GM19240 (cell line): Measurements from ENCODE around the gene NCF4.
A peak's percentile ranks its signal among the peaks of the same experiment; 100 is the strongest.

ENCODE experiments used
- DNase-seq: peaks from one replicate; pipeline ENCODE4 v3.0.0; 2011; ENCODE audit warnings: low spot score; ENCODE audit not compliant: insufficient read length

The NCF4 gene

GRCh38 chr22:36860821-36861659, at the start of gene NCF4:
Gene NCF4 (plus strand): TSS chr22:36861006. CDS start chr22:36861172, 166 bp downstream.
- peak; percentile 87 for DNase-seq

- DNase-seq = no peak
Measured at GRCh38 chr22:36811094-36811800, 49.6 kb upstream of the NCF4 start.

- DNase-seq = no peak
Measured at GRCh38 chr22:36814801-36815200, 46.0 kb upstream of the NCF4 start.

- no peak for DNase-seq
Measured at GRCh38 chr22:36815558-36816338, 45.1 kb upstream of the NCF4 start.

GRCh38 chr22:36816339-36816635, 44.5 kb upstream of the NCF4 start:
- no peak for DNase-seq

GRCh38 chr22:36816636-36817524, 43.9 kb upstream of the NCF4 start, which contains the start of gene PVALB:
Gene PVALB (minus strand): TSS chr22:36817035. CDS start chr22:36817005, 30 bp downstream.
- no peak for DNase-seq

- no peak for DNase-seq
Measured at GRCh38 chr22:36817525-36817848, 43.3 kb upstream of the NCF4 start.

GRCh38 chr22:36818010-36818642, 42.7 kb upstream of the NCF4 start:
- DNase-seq = no peak

- no peak for DNase-seq
Measured at GRCh38 chr22:36819112-36819511, 41.7 kb upstream of the NCF4 start.

- DNase-seq = no peak
Measured at GRCh38 chr22:36822581-36822980, 38.2 kb upstream of the NCF4 start.

GRCh38 chr22:36823186-36823839, 37.5 kb upstream of the NCF4 start:
- no peak for DNase-seq

GRCh38 chr22:36824655-36825054, 36.2 kb upstream of the NCF4 start:
- DNase-seq = no peak

GRCh38 chr22:36826262-36826661, 34.5 kb upstream of the NCF4 start:
- no peak for DNase-seq

- no peak for DNase-seq
Measured at GRCh38 chr22:36828815-36829214, 32.0 kb upstream of the NCF4 start.

GRCh38 chr22:36829370-36830002, 31.3 kb upstream of the NCF4 start:
- DNase-seq = no peak

GRCh38 chr22:36830601-36831000, 30.2 kb upstream of the NCF4 start:
- DNase-seq = no peak

- DNase-seq = no peak
Measured at GRCh38 chr22:36831206-36831605, 29.6 kb upstream of the NCF4 start.

GRCh38 chr22:36831717-36832116, 29.1 kb upstream of the NCF4 start:
- DNase-seq = no peak

GRCh38 chr22:36833073-36833472, 27.7 kb upstream of the NCF4 start:
- DNase-seq = no peak

- no peak for DNase-seq
Measured at GRCh38 chr22:36835903-36836302, 24.9 kb upstream of the NCF4 start.
